Measurements from ENCODE around the gene MPP3. TPM values are rescaled to one million over a fixed set of nuclear protein-coding genes. Genes with fewer than 3 reads are reported as not detected.

MPP3 gene
- total RNA-seq, 2 experiments from 2014 or later, result not detected

GRCh38 chr17:43855061-43855460, 22.1 kb upstream of the MPP3 start:
- ChIA-PET POLR2A (no interaction called here), CTCF (ENCODE audit: unreplicated experiment) (interaction anchor here (0.8 kb wide), 1 partner anchor 9 kb away, joined by 3 read pairs; no protein-coding TSS in a partner anchor)
- no peak for DNase-seq (ENCODE audit: low spot score)
- Histone ChIP-seq H4K20me1 (ENCODE audit: insufficient read depth, low read length) (no peaks in the 10 kb centered on the region), H3K36me3 (ENCODE audit: insufficient read depth, low read length) (no peaks in the 10 kb centered on the region), H3K9me2 (ENCODE audit: insufficient read depth, low read length) (no peaks in the 10 kb centered on the region), H3K4me2 (ENCODE audit: low read length) (no peak overlapping the region), H3K79me2 (ENCODE audit: insufficient read depth, low read depth, low read length) (no peaks in the 10 kb centered on the region), H3K27ac (ENCODE audit: low read depth, low read length, poor library complexity, severe bottlenecking) (no peak overlapping the region), H3K9me3 (ENCODE audit: low read length) (no peaks in the 10 kb centered on the region), H2AFZ (ENCODE audit: low read length) (no peak overlapping the region), H3K4me1 (ENCODE audit: insufficient read depth, low read length, poor library complexity, severe bottlenecking) (no peaks in the 10 kb centered on the region), H3K4me3 (ENCODE audit: low read depth, low read length, poor library complexity, severe bottlenecking) (no peak overlapping the region)
- BruUV-seq (replicated peaks), result no TSS peak
- intact Hi-C loops (cut with micrococcal nuclease; ENCODE audit: unreplicated experiment), result no loop called here
- TF ChIP-seq CTCF (conservative IDR thresholded peaks at IDR 0.05; ENCODE audit: low read length) (no peak), EZH2phosphoT487 (IDR thresholded peaks at IDR 0.05; ENCODE audit: borderline replicate concordance, low read depth, low read length) (no peak)

DNA sequence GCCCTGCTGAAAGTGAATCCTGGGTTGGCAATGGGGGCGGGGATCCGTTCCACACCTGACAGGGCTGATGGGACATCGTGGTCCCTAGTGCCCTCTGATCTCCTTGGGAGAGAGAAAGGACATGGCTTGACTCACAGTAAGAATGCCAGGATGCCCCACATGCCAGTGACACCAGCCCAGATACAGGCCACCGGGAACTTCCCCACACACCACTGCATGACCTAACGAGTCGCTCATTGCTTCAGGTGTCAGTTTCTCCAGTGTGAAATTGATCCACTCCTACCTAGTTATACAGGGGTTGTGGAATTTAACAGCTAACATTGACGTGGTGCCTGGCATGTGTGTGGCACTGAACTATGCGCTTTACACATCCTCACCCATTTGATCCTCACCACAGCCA, 21.6 kb upstream of the MPP3 start:
- H3K4me1 ChIP-seq (ENCODE audit: insufficient read depth, low read length, poor library complexity, severe bottlenecking), result no peaks in the 10 kb centered on the region
- POLR2A ChIA-PET, result no interaction called here
- H2AFZ ChIP-seq (ENCODE audit: low read length), result no peak overlapping the region
- no peak overlapping the region for H3K4me3 ChIP-seq (ENCODE audit: low read depth, low read length, poor library complexity, severe bottlenecking)
- CTCF ChIA-PET (ENCODE audit: unreplicated experiment), result interaction anchor here (0.8 kb wide), 1 partner anchor 8 kb away, joined by 3 read pairs; no protein-coding TSS in a partner anchor
- no peaks in the 10 kb centered on the region for H3K9me2 ChIP-seq (ENCODE audit: insufficient read depth, low read length)
- no peak overlapping the region for H3K27ac ChIP-seq (ENCODE audit: low read depth, low read length, poor library complexity, severe bottlenecking)
- intact Hi-C loops (cut with micrococcal nuclease; ENCODE audit: unreplicated experiment), result no loop called here
- no peak for DNase-seq (ENCODE audit: low spot score)
- no peak overlapping the region for H3K4me2 ChIP-seq (ENCODE audit: low read length)
- no peaks in the 10 kb centered on the region for H3K79me2 ChIP-seq (ENCODE audit: insufficient read depth, low read depth, low read length)
- TF ChIP-seq EZH2phosphoT487 (IDR thresholded peaks at IDR 0.05; ENCODE audit: borderline replicate concordance, low read depth, low read length), result no peak
- no peak for TF ChIP-seq CTCF (conservative IDR thresholded peaks at IDR 0.05; ENCODE audit: low read length)
- no TSS peak for BruUV-seq (replicated peaks)
- H3K9me3 ChIP-seq (ENCODE audit: low read length), result no peaks in the 10 kb centered on the region
- no peaks in the 10 kb centered on the region for H3K36me3 ChIP-seq (ENCODE audit: insufficient read depth, low read length)
- no peaks in the 10 kb centered on the region for H4K20me1 ChIP-seq (ENCODE audit: insufficient read depth, low read length)

- DNase-seq (ENCODE audit: low spot score), result no peak
- H3K9me2 ChIP-seq (ENCODE audit: insufficient read depth, low read length), result no peaks in the 10 kb centered on the region
- no peaks in the 10 kb centered on the region for H3K4me1 ChIP-seq (ENCODE audit: insufficient read depth, low read length, poor library complexity, severe bottlenecking)
- no peak overlapping the region for H3K4me2 ChIP-seq (ENCODE audit: low read length)
- no peaks in the 10 kb centered on the region for H3K36me3 ChIP-seq (ENCODE audit: insufficient read depth, low read length)
- CTCF ChIA-PET (ENCODE audit: unreplicated experiment), result interaction anchor here (0.5 kb wide), 1 partner anchor 465 kb away, joined by 3 read pairs; no protein-coding TSS in a partner anchor
- no TSS peak for BruUV-seq (replicated peaks)
- intact Hi-C loops (cut with micrococcal nuclease; ENCODE audit: unreplicated experiment), result no loop called here
- POLR2A ChIA-PET, result no interaction called here
- no peaks in the 10 kb centered on the region for H3K79me2 ChIP-seq (ENCODE audit: insufficient read depth, low read depth, low read length)
- no peaks in the 10 kb centered on the region for H4K20me1 ChIP-seq (ENCODE audit: insufficient read depth, low read length)
- no peak overlapping the region for H3K4me3 ChIP-seq (ENCODE audit: low read depth, low read length, poor library complexity, severe bottlenecking)
- TF ChIP-seq CTCF (conservative IDR thresholded peaks at IDR 0.05; ENCODE audit: low read length), result no peak
- no peak for TF ChIP-seq EZH2phosphoT487 (IDR thresholded peaks at IDR 0.05; ENCODE audit: borderline replicate concordance, low read depth, low read length)
- no peaks in the 10 kb centered on the region for H3K9me3 ChIP-seq (ENCODE audit: low read length)
- H3K27ac ChIP-seq (ENCODE audit: low read depth, low read length, poor library complexity, severe bottlenecking), result no peak overlapping the region
- H2AFZ ChIP-seq (ENCODE audit: low read length), result no peak overlapping the region
Measured at GRCh38 chr17:43853546-43853945, 20.6 kb upstream of the MPP3 start.
